ENCODE data around the gene CD248.

DNA sequence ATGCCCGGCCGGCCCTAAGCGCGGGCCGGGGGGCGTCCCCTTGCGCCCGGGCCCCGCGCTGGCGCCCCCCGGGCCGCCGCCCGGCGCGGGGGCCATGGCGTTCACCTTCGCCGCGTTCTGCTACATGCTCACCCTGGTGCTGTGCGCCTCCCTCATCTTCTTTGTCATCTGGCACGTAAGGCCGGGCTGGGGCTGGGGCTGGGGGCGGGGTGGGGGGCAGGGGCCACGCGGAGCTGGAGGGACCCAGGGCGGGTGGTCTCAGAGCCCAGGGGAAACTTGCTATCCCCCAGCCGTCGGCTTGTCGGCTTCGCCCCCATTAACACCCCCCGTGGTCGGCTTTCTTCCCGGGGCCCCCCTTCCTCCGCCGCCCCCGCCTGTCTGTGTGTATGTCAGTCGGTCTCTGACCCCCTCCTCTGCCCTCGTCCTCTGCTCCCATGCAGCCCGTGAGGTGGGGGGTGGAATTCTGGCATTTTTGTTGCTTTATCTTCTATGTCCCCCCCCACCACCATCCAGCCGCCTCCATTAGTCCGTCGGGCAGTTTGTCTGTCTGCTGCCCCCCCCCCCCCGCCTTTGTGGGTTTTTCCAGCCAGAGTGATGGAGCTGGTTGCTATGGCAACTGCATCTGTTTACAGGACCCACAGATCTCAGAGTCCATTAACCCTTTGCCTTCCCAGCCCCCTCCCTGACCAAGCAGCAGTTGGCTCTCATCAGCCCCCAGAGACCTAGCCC, 38.3 kb downstream of the CD248 start:
- TF ChIP-seq, protein P1, sequence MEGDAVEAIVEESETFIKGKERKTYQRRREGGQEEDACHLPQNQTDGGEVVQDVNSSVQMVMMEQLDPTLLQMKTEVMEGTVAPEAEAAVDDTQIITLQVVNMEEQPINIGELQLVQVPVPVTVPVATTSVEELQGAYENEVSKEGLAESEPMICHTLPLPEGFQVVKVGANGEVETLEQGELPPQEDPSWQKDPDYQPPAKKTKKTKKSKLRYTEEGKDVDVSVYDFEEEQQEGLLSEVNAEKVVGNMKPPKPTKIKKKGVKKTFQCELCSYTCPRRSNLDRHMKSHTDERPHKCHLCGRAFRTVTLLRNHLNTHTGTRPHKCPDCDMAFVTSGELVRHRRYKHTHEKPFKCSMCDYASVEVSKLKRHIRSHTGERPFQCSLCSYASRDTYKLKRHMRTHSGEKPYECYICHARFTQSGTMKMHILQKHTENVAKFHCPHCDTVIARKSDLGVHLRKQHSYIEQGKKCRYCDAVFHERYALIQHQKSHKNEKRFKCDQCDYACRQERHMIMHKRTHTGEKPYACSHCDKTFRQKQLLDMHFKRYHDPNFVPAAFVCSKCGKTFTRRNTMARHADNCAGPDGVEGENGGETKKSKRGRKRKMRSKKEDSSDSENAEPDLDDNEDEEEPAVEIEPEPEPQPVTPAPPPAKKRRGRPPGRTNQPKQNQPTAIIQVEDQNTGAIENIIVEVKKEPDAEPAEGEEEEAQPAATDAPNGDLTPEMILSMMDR (IDR thresholded peaks at IDR 0.05), result no peak
- TF ChIP-seq ZFX (IDR thresholded peaks at IDR 0.05; ENCODE audit: borderline replicate concordance), result no peak
